Cardiac muscle cell (in vitro differentiated cells and primary cell): ENCODE measurements around the gene OXT. TPM values are rescaled to one million over a fixed set of nuclear protein-coding genes. Genes with fewer than 3 reads are reported as not detected.

Experiments
- DNase-seq, 2 donors: peaks; one replicate each; pipeline versions ENCODE4 v3.0.0 to v3.0.0-alpha.2; 2010 to 2017; ENCODE audit warnings: low read depth in 1 of 2, low spot score in 1 of 2
- H3K27ac ChIP-seq: fragments of 200-600 bp; sonication (generic); 2 replicates; pipeline ENCODE4 v1.5.1; 2016
- H3K27me3 ChIP-seq: fragments of 200-600 bp; sonication (generic); 2 replicates; pipeline ENCODE4 v1.6.0; 2016; ENCODE audit warnings: control low read depth
- H3K36me3 ChIP-seq: fragments of 200-600 bp; sonication (generic); 2 replicates; pipeline ENCODE4 v1.5.1; 2016; ENCODE audit warnings: control low read depth
- H3K4me1 ChIP-seq: fragments of 200-600 bp; sonication (generic); 2 replicates; pipeline ENCODE4 v1.8.1; 2017; ENCODE audit warnings: low read depth, mild to moderate bottlenecking, mixed run types
- H3K4me3 ChIP-seq: fragments of 200-600 bp; sonication (generic); 2 replicates; pipeline ENCODE4 v1.5.1; 2016; ENCODE audit warnings: mild to moderate bottlenecking
- H3K9me3 ChIP-seq: fragments of 200-600 bp; sonication (generic); 2 replicates; pipeline ENCODE4 v1.5.1; 2017; ENCODE audit warnings: low read depth, mild to moderate bottlenecking, control low read depth
- CTCF ChIP-seq: IDR thresholded peaks from 2 replicates; pipeline ENCODE4 v1.5.1; 2012; ENCODE audit warnings: low read depth, mild to moderate bottlenecking, low read length
- polyA plus RNA-seq: library from polyadenylated mRNA; unstranded; fragments of >200 nt; fragmentation: Nextera tagmentation; extraction: Ambion mirVana; gene quantifications from 2 replicates; pipeline ENCODE4 v1.2.1, GENCODE V29; 2016
- total RNA-seq: library from RNA; depleted of rRNA; stranded (reverse); fragments of >200 nt; gene quantifications from 2 replicates; pipeline ENCODE4 v1.2.3, GENCODE V29; 2016

OXT gene
- total and polyA plus RNA-seq, 2 experiments from 2014 or later: not detected

GRCh38 chr20:3045816-3046676 is 25.4 kb upstream of the OXT start, which contains the start of gene MRPS26:
TSS of gene MRPS26 (plus strand) at chr20:3046052. CDS start at chr20:3046069, 17 bp downstream.
- Histone ChIP-seq H3K4me1 (peaks cover 3% of the 10 kb centered on the region), H3K27ac (peak within 1 kb of the TSS; percentile 52), H3K27me3 (no peaks in the 10 kb centered on the region), H3K4me3 (peak within 1 kb of the TSS; percentile 93), H3K9me3 (no peaks in the 10 kb centered on the region), H3K36me3 (peaks cover 11% of the 10 kb centered on the region)
- DNase-seq: peak; percentile 92 to 96
- TF ChIP-seq CTCF: no peak

GRCh38 chr20:3046677-3047462 is 24.6 kb upstream of the OXT start:
- Histone ChIP-seq H3K36me3 (peaks cover 11% of the 10 kb centered on the region), H3K9me3 (no peaks in the 10 kb centered on the region), H3K27ac (peak overlapping the region; percentile 52), H3K4me1 (peaks cover 3% of the 10 kb centered on the region), H3K27me3 (no peaks in the 10 kb centered on the region), H3K4me3 (peak overlapping the region; percentile 93)
- TF ChIP-seq CTCF: no peak
- peak in 1 of 2 donors; percentile 13 for DNase-seq

- H3K4me3 ChIP-seq: no peak overlapping the region
Measured at GRCh38 chr20:3047486-3048419, 23.7 kb upstream of the OXT start.

GRCh38 chr20:3051385-3052019 is 19.9 kb upstream of the OXT start:
- no peaks in the 10 kb centered on the region for H3K9me3 ChIP-seq
- DNase-seq: no peak
- TF ChIP-seq CTCF: no peak
- no peak overlapping the region for H3K4me3 ChIP-seq
- no peaks in the 10 kb centered on the region for H3K27me3 ChIP-seq
- H3K36me3 ChIP-seq: peaks cover 11% of the 10 kb centered on the region
- no peak overlapping the region for H3K27ac ChIP-seq
- no peaks in the 10 kb centered on the region for H3K4me1 ChIP-seq

More at GRCh38 chr20:3047486-3048419, 23.7 kb upstream of the OXT start:
- no peak for TF ChIP-seq CTCF
- Histone ChIP-seq H3K27ac (no peak overlapping the region), H3K36me3 (peaks cover 11% of the 10 kb centered on the region), H3K27me3 (no peaks in the 10 kb centered on the region), H3K4me1 (peaks cover 3% of the 10 kb centered on the region), H3K9me3 (no peaks in the 10 kb centered on the region)
- DNase-seq: no peak
